Subcutaneous abdominal adipose tissue (tissue), 5 donors: Measurements from ENCODE around the gene PRKAA1.
A peak's percentile ranks its signal among the peaks of the same experiment; 100 is the strongest.
"Not testable (repeated sequence)": the region's sequence is repeated elsewhere in the genome, so short reads cannot be mapped to it uniquely, and the experiment has no call there.

ENCODE experiments used
- H3K27ac ChIP-seq: one replicate; pipeline ENCODE4 v1.7.0; 2013; ENCODE audit warnings: low read depth, mild to moderate bottlenecking, inconsistent platforms, low read length, moderate library complexity
- H3K27me3 ChIP-seq, 5 donors: one replicate each; pipeline ENCODE4 v1.7.0; 2013; ENCODE audit warnings: low read length in 5 of 5, inconsistent platforms in 1 of 5; ENCODE audit not compliant: control insufficient read depth in 5 of 5, insufficient read depth in 4 of 5
- H3K36me3 ChIP-seq, 5 donors: one replicate each; pipeline ENCODE4 v1.7.0; 2013; ENCODE audit warnings: low read length in 5 of 5; ENCODE audit not compliant: control insufficient read depth in 5 of 5, insufficient read depth in 5 of 5
- H3K4me1 ChIP-seq, 5 donors: one replicate each; pipeline ENCODE4 v1.7.0; 2013; ENCODE audit warnings: low read length in 5 of 5, mild to moderate bottlenecking in 3 of 5, moderate library complexity in 1 of 5; ENCODE audit not compliant: control insufficient read depth in 5 of 5, insufficient read depth in 5 of 5
- H3K4me3 ChIP-seq, 5 donors: one replicate each; pipeline ENCODE4 v1.7.0; 2013; ENCODE audit warnings: low read length in 5 of 5, low read depth in 1 of 5
- H3K9ac ChIP-seq, 5 donors: one replicate each; pipeline ENCODE4 v1.7.0; 2013; ENCODE audit warnings: low read length in 5 of 5, mild to moderate bottlenecking in 4 of 5, moderate library complexity in 3 of 5
- H3K9me3 ChIP-seq, 5 donors: one replicate each; pipeline ENCODE4 v1.7.0; 2013; ENCODE audit warnings: low read length in 5 of 5; ENCODE audit not compliant: control insufficient read depth in 5 of 5
- donor health status: healthy.
- donor health status: healthy.
- donor health status: healthy.
- donor health status: healthy.
- donor health status: healthy.

Gene PRKAA1

GRCh38 chr5:40794877-40795276 is 3.3 kb downstream of the PRKAA1 start:
- peak overlapping the region; percentile 47 for H3K27ac ChIP-seq
- peaks cover 0 to 42% (median 35%) of the 10 kb centered on the region in 5 donors for H3K4me1 ChIP-seq
- H3K27me3 ChIP-seq, H3K9me3 ChIP-seq, H3K36me3 ChIP-seq, H3K4me3 ChIP-seq, H3K9ac ChIP-seq: not testable (repeated sequence)

DNA sequence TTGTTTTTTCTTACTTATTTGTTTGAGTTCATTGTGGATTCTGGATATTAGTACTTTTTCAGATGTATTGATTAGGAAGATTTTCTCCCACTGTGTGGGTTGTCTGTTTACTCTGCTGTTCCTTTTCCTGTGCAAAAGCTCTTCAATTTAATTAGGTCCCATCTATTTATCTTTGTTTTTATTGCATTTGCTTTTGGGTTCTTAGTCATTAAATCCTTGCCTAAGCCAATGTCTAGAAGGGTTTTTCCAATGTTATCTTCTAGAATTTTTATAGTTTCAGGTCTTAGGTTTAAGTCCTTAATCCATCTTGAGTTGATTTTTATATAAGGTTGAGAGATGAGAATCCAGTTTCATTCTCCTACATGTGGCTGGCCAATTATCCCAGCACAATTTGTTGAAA is 3.8 kb downstream of the PRKAA1 start:
- H3K9ac ChIP-seq, H3K27me3 ChIP-seq, H3K4me3 ChIP-seq, H3K27ac ChIP-seq, H3K36me3 ChIP-seq, H3K9me3 ChIP-seq: not testable (repeated sequence)
- H3K4me1 ChIP-seq: peaks cover 0 to 42% (median 35%) of the 10 kb centered on the region in 5 donors

- H3K4me1 ChIP-seq: peaks cover 0 to 35% (median 33%) of the 10 kb centered on the region in 5 donors
These were observed 5.5 kb downstream of the PRKAA1 start for GRCh38 chr5:40792691-40793090.

DNA sequence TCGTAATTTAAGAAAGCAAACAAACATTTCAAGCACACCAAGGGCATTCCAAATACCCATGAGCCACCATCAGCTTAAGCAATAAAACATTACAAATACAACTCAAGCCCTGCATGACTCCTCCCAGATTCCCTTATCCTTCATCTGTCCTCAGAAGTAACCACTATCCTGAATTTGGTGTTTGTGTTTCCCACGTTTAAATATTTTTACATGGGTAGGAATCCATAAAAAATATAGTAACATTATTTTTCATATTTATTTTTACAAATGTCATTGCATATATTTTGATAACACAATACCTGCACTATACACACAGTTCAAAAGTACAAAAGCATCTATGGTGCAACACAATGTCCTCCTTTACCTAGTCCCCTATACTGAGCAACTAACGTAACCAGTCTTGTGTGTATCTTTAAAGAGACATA is 6.4 kb downstream of the PRKAA1 start:
- no peaks in the 10 kb centered on the region for H3K9me3 ChIP-seq
- no peak overlapping the region for H3K4me3 ChIP-seq
- H3K27ac ChIP-seq: peak overlapping the region; percentile 67
- H3K27me3 ChIP-seq: no peaks in the 10 kb centered on the region
- H3K4me1 ChIP-seq: peaks cover 0 to 29% (median 28%) of the 10 kb centered on the region in 5 donors
- no peaks in the 10 kb centered on the region for H3K36me3 ChIP-seq
- peak overlapping the region in 1 of 5 donors; percentile 25 for H3K9ac ChIP-seq

More at GRCh38 chr5:40792691-40793090, 5.5 kb downstream of the PRKAA1 start:
- H3K9me3 ChIP-seq, H3K27ac ChIP-seq, H3K36me3 ChIP-seq, H3K27me3 ChIP-seq, H3K9ac ChIP-seq, H3K4me3 ChIP-seq: not testable (repeated sequence)

DNA sequence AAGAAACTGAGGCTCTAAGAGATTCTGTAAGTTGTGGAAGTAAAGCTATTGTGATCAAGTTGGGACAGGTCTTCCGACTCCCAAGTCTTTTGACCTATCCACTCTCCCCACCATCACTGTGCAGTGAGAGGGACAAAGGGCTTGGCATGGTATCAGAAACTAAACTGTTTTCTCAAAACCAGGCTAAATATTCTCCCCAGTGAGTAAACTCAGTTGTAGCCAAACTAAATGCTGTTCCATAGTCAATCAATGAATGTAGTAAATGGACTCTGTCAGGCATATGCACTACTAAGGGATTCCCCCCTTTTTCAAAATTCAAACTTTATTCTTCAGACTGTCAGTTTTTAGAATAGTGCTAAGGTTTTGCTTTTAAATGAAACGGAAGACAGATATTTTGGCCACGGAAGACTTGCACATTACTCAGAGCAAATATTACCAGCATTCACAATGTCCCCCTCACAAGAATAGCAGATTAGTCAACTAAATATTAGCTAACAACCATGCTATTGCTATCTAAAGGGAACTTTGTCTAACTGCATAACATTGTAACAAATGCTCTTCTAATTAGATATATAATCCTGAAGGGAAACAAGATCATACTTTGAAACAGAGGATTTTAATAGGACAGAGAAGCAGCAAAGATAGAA is 7.1 kb downstream of the PRKAA1 start:
- peak overlapping the region in 1 of 5 donors; percentile 25 for H3K9ac ChIP-seq
- no peaks in the 10 kb centered on the region for H3K36me3 ChIP-seq
- no peak overlapping the region for H3K4me3 ChIP-seq

DNA sequence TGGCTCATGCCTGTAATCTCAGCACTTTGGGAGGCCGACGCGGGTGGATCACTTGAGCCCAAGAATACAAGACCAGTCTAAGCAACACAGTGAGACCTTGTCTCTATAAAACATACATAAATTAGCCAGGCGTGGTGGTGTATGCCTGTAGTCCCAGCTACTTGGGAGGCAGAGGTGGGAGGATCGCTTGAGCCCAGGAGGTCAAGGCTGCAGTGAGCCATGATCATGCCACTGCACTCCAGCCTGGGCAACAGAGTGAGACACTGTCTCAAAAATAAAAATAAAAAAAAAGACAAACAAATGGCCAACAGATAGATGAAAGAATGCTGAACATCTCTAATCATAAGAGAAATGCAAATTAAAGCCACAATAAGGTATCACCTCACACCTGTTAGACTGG is 9.2 kb downstream of the PRKAA1 start:
- H3K27me3 ChIP-seq, H3K27ac ChIP-seq, H3K36me3 ChIP-seq, H3K9ac ChIP-seq, H3K4me3 ChIP-seq, H3K9me3 ChIP-seq: not testable (repeated sequence)
- H3K4me1 ChIP-seq: peaks cover 0 to 16% (median 14%) of the 10 kb centered on the region in 5 donors

More for the DNA sequence above, 7.1 kb downstream of the PRKAA1 start:
- H3K9me3 ChIP-seq: no peaks in the 10 kb centered on the region
- peak overlapping the region; percentile 67 for H3K27ac ChIP-seq
- H3K27me3 ChIP-seq: no peaks in the 10 kb centered on the region
- peaks cover 0 to 22% (median 22%) of the 10 kb centered on the region in 5 donors for H3K4me1 ChIP-seq

GRCh38 chr5:40787986-40788385 is 10.2 kb downstream of the PRKAA1 start:
- Histone ChIP-seq H3K9ac (no peak overlapping the region), H3K27me3 (no peaks in the 10 kb centered on the region), H3K9me3 (no peaks in the 10 kb centered on the region), H3K4me1 (peaks cover 0 to 16% (median 14%) of the 10 kb centered on the region in 5 donors), H3K27ac (no peak overlapping the region), H3K4me3 (no peak overlapping the region), H3K36me3 (no peaks in the 10 kb centered on the region)

DNA sequence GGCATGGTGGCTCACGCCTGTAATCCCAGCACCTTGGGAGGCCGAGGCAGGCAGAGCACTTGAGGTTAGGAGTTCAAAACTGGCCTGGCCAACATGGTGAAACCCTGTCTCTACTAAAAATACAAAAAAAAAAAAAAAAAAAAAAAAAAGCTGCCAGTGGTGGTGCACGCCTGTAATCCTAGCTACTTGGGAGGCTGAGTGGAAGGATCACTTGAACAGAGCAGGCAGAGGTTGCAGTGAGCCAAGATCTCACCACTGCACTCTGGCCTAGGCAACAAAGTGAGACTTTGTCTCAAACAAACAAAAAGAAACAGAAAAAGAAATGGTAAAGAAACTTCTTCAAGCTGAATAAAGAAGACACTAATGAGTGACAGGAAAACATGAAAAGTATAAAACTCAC is 11.5 kb downstream of the PRKAA1 start:
- H3K4me1 ChIP-seq: peaks cover 0 to 18% (median 17%) of the 10 kb centered on the region in 5 donors
- H3K27me3 ChIP-seq, H3K9me3 ChIP-seq: not testable (repeated sequence)

GRCh38 chr5:40784916-40785315 is 13.3 kb downstream of the PRKAA1 start:
- H3K4me1 ChIP-seq: peaks cover 0 to 25% (median 12%) of the 10 kb centered on the region in 5 donors
- H3K27ac ChIP-seq: no peak overlapping the region
- H3K27me3 ChIP-seq: no peaks in the 10 kb centered on the region
- H3K9ac ChIP-seq: no peak overlapping the region
- H3K4me3 ChIP-seq: no peak overlapping the region
- no peaks in the 10 kb centered on the region for H3K9me3 ChIP-seq
- no peaks in the 10 kb centered on the region for H3K36me3 ChIP-seq

More for the DNA sequence above, 11.5 kb downstream of the PRKAA1 start:
- H3K9ac ChIP-seq, H3K4me3 ChIP-seq, H3K27ac ChIP-seq, H3K36me3 ChIP-seq: not testable (repeated sequence)

DNA sequence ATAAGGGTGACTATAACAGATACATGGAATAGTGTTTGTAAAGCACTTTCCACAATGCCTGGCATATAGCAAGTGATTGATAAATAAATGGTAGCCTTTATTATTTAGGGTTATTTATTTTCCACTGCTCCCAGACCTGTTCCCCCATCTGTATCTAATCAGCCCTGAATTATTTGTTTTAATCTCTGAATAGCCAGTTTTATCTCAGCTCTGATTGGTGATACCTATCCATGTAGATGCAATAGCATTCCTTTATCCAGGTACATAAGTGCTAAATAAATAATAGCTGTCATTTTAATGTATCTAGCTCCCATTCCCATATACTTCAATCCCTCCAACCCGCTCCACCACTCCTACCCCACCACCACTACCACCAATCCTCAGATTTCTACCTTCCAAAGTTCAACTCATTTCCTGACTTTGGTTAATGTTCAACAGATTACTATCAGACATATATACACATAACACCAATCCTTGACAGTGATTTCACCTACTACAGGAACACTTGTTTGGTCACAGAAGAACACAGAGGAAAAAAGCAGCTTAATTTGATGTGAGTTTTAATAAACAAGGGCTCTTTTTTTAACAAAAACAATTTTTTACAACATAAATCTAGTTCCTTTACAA is 14.0 kb downstream of the PRKAA1 start:
- H3K9ac ChIP-seq: no peak overlapping the region
- H3K4me3 ChIP-seq: no peak overlapping the region
- peaks cover 0 to 30% (median 12%) of the 10 kb centered on the region in 5 donors for H3K4me1 ChIP-seq

More for the DNA sequence above, 14.0 kb downstream of the PRKAA1 start:
- Histone ChIP-seq H3K36me3 (no peaks in the 10 kb centered on the region), H3K27ac (no peak overlapping the region), H3K9me3 (no peaks in the 10 kb centered on the region), H3K27me3 (no peaks in the 10 kb centered on the region)
